Lower lobe of right lung (tissue), 2 donors: ENCODE measurements around the gene VASP. TPM values are rescaled to one million over a fixed set of nuclear protein-coding genes. Genes with fewer than 3 reads are reported as not detected.

Experiments
- ATAC-seq, 2 donors: fragments of 200-7000 bp; cut with Tn5 transposase; one replicate each; pipeline ENCODE4 v1.9.1; 2020 to 2022; ENCODE audit warnings: mild to moderate bottlenecking in 2 of 2, moderate library complexity in 2 of 2
- DNase-seq: peaks from one replicate; pipeline ENCODE4 v3.0.0-alpha.2; 2020
- H3K27ac ChIP-seq: fragments of 200-600 bp; one replicate; pipeline ENCODE4 v1.8.0; 2022
- H3K27me3 ChIP-seq: fragments of 200-600 bp; one replicate; pipeline ENCODE4 v1.8.0; 2022; ENCODE audit warnings: low read depth
- H3K36me3 ChIP-seq: fragments of 200-600 bp; one replicate; pipeline ENCODE4 v1.8.0; 2022; ENCODE audit warnings: mild to moderate bottlenecking
- H3K4me1 ChIP-seq: fragments of 200-600 bp; one replicate; pipeline ENCODE4 v1.8.0; 2022
- H3K4me3 ChIP-seq: fragments of 200-600 bp; one replicate; pipeline ENCODE4 v1.8.0; 2022; ENCODE audit warnings: mild to moderate bottlenecking
- H3K9me3 ChIP-seq: fragments of 200-600 bp; one replicate; pipeline ENCODE4 v1.8.0; 2022
- CTCF ChIP-seq: fragments of 200-600 bp; IDR thresholded peaks from one replicate; pipeline ENCODE4 v1.8.0; 2022; ENCODE audit warnings: antibody characterized with exemption, mild to moderate bottlenecking
- intact Hi-C: fragments of 100-400 bp; cut with DNase I; formaldehyde crosslinking; loops from one replicate; pipeline ENCODE4 v1.11.0; 2022
- total RNA-seq: library from RNA; stranded (reverse); fragmentation: NEBNext Ultra II Directional; extraction: Animal tissue kit (Norgen Biotek cat#: 25700); gene quantifications from one replicate; pipeline ENCODE4 v1.2.1, GENCODE V29; 2021
- donor health status: DM: no; HTN: yes; CAD: no; lungs with severe emphysema.

Gene VASP
- total RNA-seq, 1 donor from 2014 or later = 190 TPM

GRCh38 chr19:45554481-45554880 is 47.2 kb downstream of the VASP start:
- TF ChIP-seq CTCF = no peak
- no peaks in the 10 kb centered on the region for H3K4me1 ChIP-seq
- H3K9me3 ChIP-seq = no peaks in the 10 kb centered on the region
- no peaks in the 10 kb centered on the region for H3K27me3 ChIP-seq
- H3K36me3 ChIP-seq = peaks cover 11% of the 10 kb centered on the region
- H3K27ac ChIP-seq = no peak overlapping the region
- intact Hi-C loops = no loop called here
- no peak for DNase-seq
- no peak overlapping the region for H3K4me3 ChIP-seq
- no peak for ATAC-seq

GRCh38 chr19:45556835-45557234 is 49.6 kb downstream of the VASP start:
- H3K4me1 ChIP-seq = no peaks in the 10 kb centered on the region
- no peak for TF ChIP-seq CTCF
- H3K36me3 ChIP-seq = peaks cover 11% of the 10 kb centered on the region
- intact Hi-C loops = no loop called here
- ATAC-seq = no peak
- no peak overlapping the region for H3K4me3 ChIP-seq
- no peak for DNase-seq
- no peak overlapping the region for H3K27ac ChIP-seq
- H3K27me3 ChIP-seq = no peaks in the 10 kb centered on the region
- no peaks in the 10 kb centered on the region for H3K9me3 ChIP-seq

- H3K27me3 ChIP-seq = no peaks in the 10 kb centered on the region
- peaks cover 4% of the 10 kb centered on the region for H3K36me3 ChIP-seq
- intact Hi-C loops = no loop called here
- peak; percentile 53 for DNase-seq
- peak; percentile 71 to 84 for ATAC-seq
- TF ChIP-seq CTCF = peak; percentile 53
- no peak overlapping the region for H3K4me3 ChIP-seq
- H3K27ac ChIP-seq = no peak overlapping the region
- no peaks in the 10 kb centered on the region for H3K9me3 ChIP-seq
- no peaks in the 10 kb centered on the region for H3K4me1 ChIP-seq
These were observed 51.2 kb downstream of the VASP start for GRCh38 chr19:45558399-45558878.

- no peaks in the 10 kb centered on the region for H3K27me3 ChIP-seq
- H3K9me3 ChIP-seq = no peaks in the 10 kb centered on the region
- no peaks in the 10 kb centered on the region for H3K36me3 ChIP-seq
- intact Hi-C loops = no loop called here
- DNase-seq = no peak
- TF ChIP-seq CTCF = no peak
- ATAC-seq = no peak
- H3K4me1 ChIP-seq = no peaks in the 10 kb centered on the region
- H3K4me3 ChIP-seq = no peak overlapping the region
- no peak overlapping the region for H3K27ac ChIP-seq
These were observed 52.8 kb downstream of the VASP start for GRCh38 chr19:45560038-45560437.

GRCh38 chr19:45560686-45561085 is 53.4 kb downstream of the VASP start:
- no peaks in the 10 kb centered on the region for H3K36me3 ChIP-seq
- H3K27me3 ChIP-seq = no peaks in the 10 kb centered on the region
- no peaks in the 10 kb centered on the region for H3K9me3 ChIP-seq
- ATAC-seq = no peak
- TF ChIP-seq CTCF = no peak
- intact Hi-C loops = no loop called here
- DNase-seq = no peak
- H3K4me3 ChIP-seq = no peak overlapping the region
- no peak overlapping the region for H3K27ac ChIP-seq
- H3K4me1 ChIP-seq = no peaks in the 10 kb centered on the region
